ENCODE data around the gene PRAMEF1.
"Not testable (repeated sequence)": the region's sequence is repeated elsewhere in the genome, so short reads cannot be mapped to it uniquely, and the experiment has no call there.

The PRAMEF1 gene
- 0 reads per million in 2 donors for total RNA-seq

- not testable (repeated sequence) for DNase-seq
Measured at GRCh38 chr1:12791097-12791496, at the start of gene PRAMEF1. PRAMEF1 (plus strand) TSS chr1:12791397; CDS start chr1:12793228, 1,831 bp downstream.

- no peak for DNase-seq
Measured at GRCh38 chr1:12741946-12742345, 49.3 kb upstream of the PRAMEF1 start.

DNA sequence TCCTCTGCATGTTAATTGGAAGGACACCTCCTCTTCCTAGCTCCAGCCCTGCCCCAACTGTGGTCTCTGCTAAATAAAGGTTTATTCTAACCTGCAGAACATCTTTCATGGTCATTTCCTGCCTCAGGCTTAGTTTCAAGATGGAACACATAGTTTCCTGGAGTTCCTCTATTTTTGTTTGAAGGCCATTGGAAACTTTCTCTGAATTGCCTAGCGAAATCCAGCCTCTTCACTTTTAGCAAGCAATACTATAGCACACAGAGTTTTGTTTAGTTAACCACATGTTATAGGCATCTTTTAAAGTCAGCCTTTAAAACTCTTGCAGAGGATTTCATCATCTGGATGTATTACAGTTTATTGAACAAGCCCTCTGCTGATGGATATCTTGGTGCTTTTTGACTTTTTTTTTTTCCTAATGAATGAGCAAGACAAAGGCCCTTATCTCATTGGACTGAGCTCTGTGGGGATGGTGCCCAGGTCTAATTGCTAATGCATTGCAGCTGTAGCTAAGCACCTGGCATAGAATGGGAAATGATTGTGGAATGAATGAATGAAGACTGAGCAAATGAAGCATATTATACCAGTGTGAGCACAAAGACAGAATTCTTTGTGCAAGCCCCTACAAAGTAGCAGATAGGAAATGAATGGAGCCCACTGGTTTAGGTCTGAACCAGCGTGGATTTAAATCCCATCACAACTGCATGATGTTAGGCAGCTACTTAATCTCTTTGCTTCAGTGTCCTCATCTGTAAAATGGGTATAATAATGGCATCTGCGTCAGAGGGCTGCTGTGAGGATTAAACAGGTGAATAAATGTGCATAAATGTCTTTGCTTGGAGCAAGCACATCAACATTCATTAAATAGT, 45.8 kb upstream of the PRAMEF1 start:
- no peak for DNase-seq

GRCh38 chr1:12745992-12746323, 45.2 kb upstream of the PRAMEF1 start, which contains the start of gene CFAP107:
CFAP107 (plus strand) TSS chr1:12746200; CDS start chr1:12746431, 231 bp downstream.
- no peak for DNase-seq

- no peak for DNase-seq
Measured at GRCh38 chr1:12748778-12749355, 42.3 kb upstream of the PRAMEF1 start.

- DNase-seq, result no peak
Measured at GRCh38 chr1:12754738-12755137, 36.5 kb upstream of the PRAMEF1 start.

DNA sequence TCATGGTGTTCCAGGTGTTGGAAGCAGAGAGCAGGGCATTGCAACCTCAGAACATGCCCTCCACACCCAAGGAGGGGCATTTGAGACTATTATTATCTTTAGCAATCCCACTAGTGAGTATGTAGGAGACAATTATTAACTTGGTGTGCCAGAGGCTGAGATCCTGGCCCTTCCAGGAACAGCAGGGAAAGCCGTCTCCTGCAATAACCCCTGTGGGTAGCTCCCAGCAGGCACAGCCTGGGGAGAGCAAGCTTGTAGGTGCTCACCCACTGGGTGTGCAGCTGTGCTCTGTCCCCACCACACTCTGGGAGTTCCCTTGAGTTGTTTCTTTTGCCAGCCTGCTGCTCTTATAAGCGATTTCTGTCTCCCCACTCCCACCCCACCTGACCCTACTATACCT, 34.9 kb upstream of the PRAMEF1 start:
- no peak for DNase-seq

DNA sequence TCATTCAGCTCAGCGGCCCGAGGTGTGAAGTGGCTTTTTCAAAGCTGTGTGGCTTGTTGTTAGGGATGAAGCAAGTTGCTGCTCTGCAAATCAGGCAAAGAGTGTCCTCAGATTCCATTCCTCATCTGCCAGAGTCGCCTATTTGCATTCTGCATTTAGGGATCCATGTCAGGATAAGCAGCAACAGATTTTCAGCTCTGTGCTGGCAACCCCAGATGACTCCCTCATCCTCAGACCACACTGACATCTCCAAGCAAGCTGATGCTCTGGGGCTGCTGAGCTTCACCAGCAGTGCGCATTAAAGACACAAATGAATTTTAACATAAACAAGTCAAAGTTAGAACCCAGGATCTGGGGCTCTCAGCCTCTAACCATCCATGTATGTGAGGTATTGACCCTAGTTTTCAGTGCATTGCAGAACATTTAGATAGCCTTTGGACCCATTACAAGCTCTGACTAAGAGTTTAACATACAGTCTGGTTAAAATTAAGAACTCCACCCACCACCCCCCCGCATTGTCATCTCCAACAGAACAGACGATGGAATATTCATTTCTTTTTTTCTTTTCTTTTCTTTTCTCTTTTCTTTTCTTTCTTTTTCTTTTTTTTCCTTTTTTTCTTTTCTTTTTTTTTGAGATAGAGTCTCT, 34.3 kb upstream of the PRAMEF1 start:
- DNase-seq, result no peak

DNA sequence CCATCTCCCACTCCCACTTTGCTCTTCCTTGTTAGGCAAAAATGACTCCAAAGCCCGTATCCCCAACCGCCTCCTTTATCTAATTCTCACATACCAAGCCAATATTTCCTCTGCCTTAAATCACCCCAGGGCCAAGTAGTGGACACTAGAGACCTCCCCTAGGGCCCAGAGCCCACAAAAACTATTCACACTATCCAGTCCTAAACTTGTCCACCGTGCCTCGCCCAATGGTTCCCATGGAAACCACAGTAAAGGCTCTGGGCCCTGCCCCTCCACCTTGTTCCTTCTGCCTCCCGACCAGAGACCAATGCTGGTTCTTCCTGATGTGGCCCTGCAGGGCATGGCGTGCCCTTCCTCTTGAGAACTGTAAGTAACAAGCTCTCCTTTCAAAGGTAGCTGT, 33.4 kb upstream of the PRAMEF1 start:
- DNase-seq, result no peak

DNA sequence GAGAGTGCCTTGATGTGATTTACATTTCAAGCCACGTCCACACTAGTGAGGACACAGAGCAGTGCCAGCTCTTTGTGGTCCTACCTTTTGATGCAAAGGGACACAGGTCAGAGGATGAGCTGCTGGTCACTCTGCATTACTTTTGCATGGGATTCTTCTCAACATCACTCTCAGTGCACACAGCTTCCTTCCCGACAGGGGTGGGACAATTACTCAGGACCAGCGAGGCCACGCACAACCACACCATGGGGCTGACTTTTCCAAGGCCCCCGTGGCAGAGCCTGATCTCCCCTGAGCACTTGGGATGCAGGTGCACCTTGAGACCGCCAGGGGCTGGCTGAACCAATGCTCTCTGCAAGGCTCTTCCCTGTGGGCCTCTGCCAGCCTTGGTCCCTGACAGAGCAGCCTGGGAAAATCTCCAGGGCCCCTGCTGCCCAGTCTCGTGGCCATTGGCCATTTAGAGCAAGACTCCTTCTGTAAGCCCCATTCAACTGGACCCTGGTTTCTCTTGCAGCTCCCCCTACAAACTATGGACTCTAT, 30.9 kb upstream of the PRAMEF1 start:
- DNase-seq, result no peak

- DNase-seq, result no peak
Measured at GRCh38 chr1:12761781-12762180, 29.4 kb upstream of the PRAMEF1 start.

GRCh38 chr1:12762766-12763165, 28.4 kb upstream of the PRAMEF1 start:
- DNase-seq, result no peak

GRCh38 chr1:12763479-12763878, 27.7 kb upstream of the PRAMEF1 start:
- DNase-seq, result no peak

DNA sequence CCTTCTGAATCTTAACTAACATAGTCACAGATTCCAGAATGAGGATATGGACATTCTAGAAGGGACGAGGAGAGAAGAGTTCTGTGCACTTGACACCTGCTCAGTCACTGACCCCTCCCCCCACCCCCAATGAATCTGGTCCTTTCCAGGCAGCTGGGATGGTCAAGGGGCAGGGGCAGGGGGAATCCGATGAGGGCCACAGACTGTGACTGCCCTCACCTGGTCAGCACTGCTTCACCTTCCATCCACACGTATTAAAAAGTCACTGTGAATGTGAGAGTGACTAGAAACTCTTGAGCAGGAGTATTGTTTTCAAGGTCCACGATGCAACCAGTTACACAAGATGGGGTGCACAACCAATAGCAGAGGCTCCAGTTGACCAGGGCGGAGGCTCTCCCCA, 27.2 kb upstream of the PRAMEF1 start:
- DNase-seq, result no peak

GRCh38 chr1:12769031-12769430, 22.2 kb upstream of the PRAMEF1 start:
- no peak for DNase-seq

- DNase-seq, result no peak
Measured at GRCh38 chr1:12769976-12770505, 21.2 kb upstream of the PRAMEF1 start.

DNA sequence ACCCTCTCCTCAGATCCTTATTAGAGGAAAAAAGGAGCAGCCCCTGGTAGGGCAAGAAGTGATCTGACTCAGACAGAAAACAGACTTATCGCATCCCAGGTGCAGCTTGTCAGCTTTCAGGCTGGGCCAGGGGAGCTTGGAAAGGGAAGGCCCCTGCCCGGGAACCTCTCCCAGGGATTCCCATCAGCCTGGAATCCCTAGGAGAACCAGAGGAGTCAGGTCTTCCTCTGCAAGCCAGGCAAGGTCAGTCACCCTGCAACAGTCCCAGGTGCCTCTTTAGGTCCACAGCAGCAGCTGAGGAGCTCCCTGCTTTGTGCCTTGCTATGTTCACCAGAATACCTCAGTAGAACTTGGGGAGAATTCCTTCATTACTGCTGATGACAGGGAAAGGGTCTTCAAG, 20.6 kb upstream of the PRAMEF1 start:
- DNase-seq, result no peak

GRCh38 chr1:12771186-12771585, 20.0 kb upstream of the PRAMEF1 start:
- DNase-seq, result no peak

GRCh38 chr1:12772520-12772919, 18.7 kb upstream of the PRAMEF1 start:
- no peak for DNase-seq

DNA sequence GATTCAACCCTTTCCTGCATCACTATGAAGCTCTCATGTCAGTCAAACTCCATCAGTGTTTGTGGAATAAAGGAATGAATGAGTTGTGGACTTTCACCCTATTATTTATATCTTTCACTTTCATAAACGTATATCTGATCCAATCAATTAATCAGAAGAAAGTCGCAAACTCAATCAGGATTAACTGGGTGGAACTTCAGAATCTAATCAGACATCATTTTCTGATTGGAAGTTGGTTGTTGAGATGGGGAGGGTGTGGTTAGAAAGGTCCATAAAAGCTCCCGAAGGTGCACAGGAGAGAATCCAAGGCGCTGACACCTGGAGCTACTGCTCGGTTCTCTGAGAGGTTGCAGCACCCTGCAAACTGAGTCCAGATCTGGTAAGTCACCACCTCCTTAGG, 17.8 kb upstream of the PRAMEF1 start, which contains the start of gene PRAMEF12:
Gene PRAMEF12, plus strand, starts transcription at position 301 of the 400 bp plus-strand sequence. CDS start 1,130 bp downstream, outside the sequence.
- no peak for DNase-seq

- no peak for DNase-seq
Measured at GRCh38 chr1:12774801-12775345, 16.3 kb upstream of the PRAMEF1 start.

- no peak for DNase-seq
Measured at GRCh38 chr1:12775443-12775842, 15.8 kb upstream of the PRAMEF1 start.
